Ishikawa (cell line): ENCODE data around the gene PPP1R12A.

Source experiments
- CEBPB ChIP-seq: IDR thresholded peaks from 2 replicates; pipeline ENCODE4 v1.6.1; 2012
- CREB1 ChIP-seq: IDR thresholded peaks from 2 replicates; pipeline ENCODE4 v1.6.1; 2012; ENCODE audit warnings: low read depth
- EGR1 ChIP-seq: IDR thresholded peaks from 2 replicates; pipeline ENCODE4 v1.6.1; 2012
- EP300 ChIP-seq: IDR thresholded peaks from 2 replicates; pipeline ENCODE4 v1.6.1; 2012; ENCODE audit warnings: borderline replicate concordance
- FOXM1 ChIP-seq: IDR thresholded peaks from 2 replicates; pipeline ENCODE4 v1.6.1; 2012; ENCODE audit warnings: low read depth, borderline replicate concordance
- MAX ChIP-seq: IDR thresholded peaks from 2 replicates; pipeline ENCODE4 v1.6.1; 2012
- NFIC ChIP-seq: IDR thresholded peaks from 2 replicates; pipeline ENCODE4 v1.6.1; 2012
- RAD21 ChIP-seq: IDR thresholded peaks from 2 replicates; pipeline ENCODE4 v1.6.1; 2012; ENCODE audit warnings: low read depth
- TAF1 ChIP-seq: IDR thresholded peaks from 2 replicates; pipeline ENCODE4 v1.6.1; 2012; ENCODE audit warnings: low read depth, mild to moderate bottlenecking
- TCF12 ChIP-seq: IDR thresholded peaks from 2 replicates; pipeline ENCODE4 v1.6.1; 2012; ENCODE audit warnings: low read depth
- TEAD4 ChIP-seq: IDR thresholded peaks from 2 replicates; pipeline ENCODE4 v1.6.1; 2012
- YY1 ChIP-seq: IDR thresholded peaks from 2 replicates; pipeline ENCODE4 v1.6.1; 2012; ENCODE audit warnings: low read depth
- ZBTB7A ChIP-seq: IDR thresholded peaks from 2 replicates; pipeline ENCODE4 v1.6.1; 2012; ENCODE audit warnings: low read depth
- TF ChIP-seq, protein P1 (sequence below): IDR thresholded peaks from 2 replicates; pipeline ENCODE4 v1.6.1; 2012; ENCODE audit warnings: low read depth, mild to moderate bottlenecking
- TF ChIP-seq, protein P2 (sequence below): IDR thresholded peaks from 2 replicates; pipeline ENCODE4 v1.6.1; 2012

The PPP1R12A gene

DNA sequence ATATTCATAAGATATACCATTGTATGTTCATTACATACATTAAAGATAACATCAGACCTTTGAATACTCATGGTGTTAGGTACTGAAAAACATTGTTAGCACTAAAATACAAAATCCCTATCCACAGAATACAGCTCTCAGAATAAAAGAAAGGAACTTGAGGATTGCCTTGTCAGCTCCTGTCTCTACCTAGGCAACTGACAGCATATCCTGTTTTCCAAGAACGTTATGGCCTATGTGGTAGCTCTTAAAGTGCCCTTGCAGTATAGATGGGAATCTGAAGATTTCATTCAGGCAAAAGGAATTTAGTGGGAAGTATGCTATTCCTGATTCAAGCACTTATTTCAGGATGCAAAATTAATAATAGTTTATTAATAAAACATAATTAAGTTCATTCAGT, 1.8 kb upstream of the PPP1R12A start:
- TF ChIP-seq TAF1 (no peak), CREB1 (no peak), TCF12 (no peak), FOXM1 (no peak), EP300 (no peak), TEAD4 (no peak), ZBTB7A (no peak), MAX (no peak), EGR1 (no peak), RAD21 (no peak), CEBPB (no peak), YY1 (no peak), NFIC (no peak)
- TF ChIP-seq, protein P1, sequence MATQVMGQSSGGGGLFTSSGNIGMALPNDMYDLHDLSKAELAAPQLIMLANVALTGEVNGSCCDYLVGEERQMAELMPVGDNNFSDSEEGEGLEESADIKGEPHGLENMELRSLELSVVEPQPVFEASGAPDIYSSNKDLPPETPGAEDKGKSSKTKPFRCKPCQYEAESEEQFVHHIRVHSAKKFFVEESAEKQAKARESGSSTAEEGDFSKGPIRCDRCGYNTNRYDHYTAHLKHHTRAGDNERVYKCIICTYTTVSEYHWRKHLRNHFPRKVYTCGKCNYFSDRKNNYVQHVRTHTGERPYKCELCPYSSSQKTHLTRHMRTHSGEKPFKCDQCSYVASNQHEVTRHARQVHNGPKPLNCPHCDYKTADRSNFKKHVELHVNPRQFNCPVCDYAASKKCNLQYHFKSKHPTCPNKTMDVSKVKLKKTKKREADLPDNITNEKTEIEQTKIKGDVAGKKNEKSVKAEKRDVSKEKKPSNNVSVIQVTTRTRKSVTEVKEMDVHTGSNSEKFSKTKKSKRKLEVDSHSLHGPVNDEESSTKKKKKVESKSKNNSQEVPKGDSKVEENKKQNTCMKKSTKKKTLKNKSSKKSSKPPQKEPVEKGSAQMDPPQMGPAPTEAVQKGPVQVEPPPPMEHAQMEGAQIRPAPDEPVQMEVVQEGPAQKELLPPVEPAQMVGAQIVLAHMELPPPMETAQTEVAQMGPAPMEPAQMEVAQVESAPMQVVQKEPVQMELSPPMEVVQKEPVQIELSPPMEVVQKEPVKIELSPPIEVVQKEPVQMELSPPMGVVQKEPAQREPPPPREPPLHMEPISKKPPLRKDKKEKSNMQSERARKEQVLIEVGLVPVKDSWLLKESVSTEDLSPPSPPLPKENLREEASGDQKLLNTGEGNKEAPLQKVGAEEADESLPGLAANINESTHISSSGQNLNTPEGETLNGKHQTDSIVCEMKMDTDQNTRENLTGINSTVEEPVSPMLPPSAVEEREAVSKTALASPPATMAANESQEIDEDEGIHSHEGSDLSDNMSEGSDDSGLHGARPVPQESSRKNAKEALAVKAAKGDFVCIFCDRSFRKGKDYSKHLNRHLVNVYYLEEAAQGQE, result no peak
- TF ChIP-seq, protein P2, sequence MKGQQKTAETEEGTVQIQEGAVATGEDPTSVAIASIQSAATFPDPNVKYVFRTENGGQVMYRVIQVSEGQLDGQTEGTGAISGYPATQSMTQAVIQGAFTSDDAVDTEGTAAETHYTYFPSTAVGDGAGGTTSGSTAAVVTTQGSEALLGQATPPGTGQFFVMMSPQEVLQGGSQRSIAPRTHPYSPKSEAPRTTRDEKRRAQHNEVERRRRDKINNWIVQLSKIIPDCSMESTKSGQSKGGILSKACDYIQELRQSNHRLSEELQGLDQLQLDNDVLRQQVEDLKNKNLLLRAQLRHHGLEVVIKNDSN, result no peak

DNA sequence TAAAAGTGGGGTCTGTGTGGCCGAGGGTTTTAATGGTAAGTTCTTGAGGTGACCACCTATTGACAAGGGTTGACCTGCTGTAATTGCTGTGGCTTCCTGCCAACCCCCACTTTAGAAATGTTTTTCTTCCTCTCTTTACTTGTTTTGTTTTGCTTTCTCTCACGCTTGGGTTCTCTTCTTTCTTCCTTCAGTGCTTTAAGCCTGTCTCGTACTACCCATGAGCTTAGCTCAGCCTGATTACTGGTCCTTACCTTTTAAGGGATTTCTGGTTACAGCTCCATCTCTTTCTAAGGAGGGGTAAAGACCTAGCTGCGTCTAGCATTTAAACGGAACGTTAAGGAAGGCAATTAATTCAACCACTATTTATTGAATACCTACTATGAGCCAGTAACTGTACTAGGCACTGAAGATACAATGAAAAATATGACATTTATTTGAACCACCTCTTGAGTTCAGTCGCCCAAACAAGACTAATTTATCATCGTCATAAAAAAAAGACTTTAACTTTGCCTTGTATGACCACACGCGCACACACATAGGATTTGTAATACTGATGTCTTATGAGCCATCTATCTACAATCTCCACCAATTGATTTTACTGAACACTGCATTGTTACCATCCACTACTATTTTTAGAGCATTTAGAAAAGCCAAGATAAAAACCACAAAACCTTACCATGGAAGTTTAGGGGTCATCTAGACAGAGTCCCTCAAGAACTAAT, 888 bp upstream of the PPP1R12A start:
- TF ChIP-seq CEBPB (no peak), NFIC (peak; percentile 3; the same call in 1 of the 2 replicates)

- TF ChIP-seq ZBTB7A (0 out of 2 replicates have a peak, but pooled peaks have one; percentile 29), YY1 (peak; percentile 89), MAX (no peak), CEBPB (no peak), CREB1 (no peak), EGR1 (peak; percentile 36; the same call in 1 of the 2 replicates)
Observed at GRCh38 chr12:79934281-79935020, 446 bp downstream of the PPP1R12A start.

DNA sequence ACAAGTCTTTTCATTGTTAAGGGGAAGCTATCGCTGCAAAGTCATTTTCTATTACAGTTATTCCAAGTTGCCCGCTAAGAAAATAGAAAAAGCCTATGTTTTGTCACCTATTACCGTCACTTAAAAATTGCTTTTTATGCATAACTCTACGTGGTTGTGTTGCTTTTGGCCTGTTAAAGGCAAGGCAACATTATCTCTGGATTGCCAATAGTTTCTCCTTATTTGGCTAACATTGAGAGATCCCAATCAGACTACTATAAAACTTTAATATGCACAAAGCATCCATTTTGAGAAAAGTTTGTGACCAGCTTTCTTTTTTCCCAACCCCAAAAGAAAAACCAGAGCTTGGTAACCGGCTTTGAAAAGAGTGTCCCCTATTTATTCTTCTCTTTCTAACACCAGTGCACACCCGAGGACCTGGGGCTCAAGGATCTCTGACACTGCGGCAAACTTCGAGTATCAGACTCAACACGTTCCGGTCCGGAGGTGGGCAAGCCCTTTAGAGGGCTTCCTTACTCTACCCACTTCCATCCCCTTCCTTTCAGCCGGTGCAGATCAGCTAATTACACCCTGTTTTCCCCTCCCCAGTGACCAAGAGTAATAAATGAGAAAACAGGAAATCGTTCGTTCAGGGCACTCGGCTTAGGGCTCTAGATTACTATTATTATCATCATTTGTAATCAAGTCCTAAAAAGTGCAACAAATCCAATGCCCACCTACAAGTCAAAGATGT, 1.2 kb downstream of the PPP1R12A start:
- no peak for TF ChIP-seq FOXM1
- TF ChIP-seq MAX, result no peak
- TF ChIP-seq TCF12, result no peak
- TF ChIP-seq, protein P2, result no peak
- TF ChIP-seq EGR1, result no peak
- TF ChIP-seq TEAD4, result no peak
- TF ChIP-seq RAD21, result no peak
- no peak for TF ChIP-seq EP300
- no peak for TF ChIP-seq ZBTB7A
- TF ChIP-seq YY1, result no peak
- no peak for TF ChIP-seq CREB1
- no peak for TF ChIP-seq CEBPB
- no peak for TF ChIP-seq NFIC
- no peak for TF ChIP-seq TAF1
- TF ChIP-seq, protein P1, result no peak

GRCh38 chr12:79933043-79933442, 1.9 kb downstream of the PPP1R12A start:
- TF ChIP-seq ZBTB7A (no peak), TCF12 (no peak), EGR1 (no peak), MAX (no peak), NFIC (no peak), CEBPB (no peak), TAF1 (no peak), TEAD4 (no peak), YY1 (no peak), CREB1 (no peak), EP300 (no peak), FOXM1 (no peak), RAD21 (no peak)
- TF ChIP-seq, protein P2, result no peak
- TF ChIP-seq, protein P1, result no peak
